HepG2 (cell line): Measurements from ENCODE around the gene ARHGAP45. TPM values are rescaled to one million over a fixed set of nuclear protein-coding genes. Genes with fewer than 3 reads are reported as not detected.

Source experiments
- ARNT2 ChIP-seq: sonication (generic); formaldehyde crosslinking; IDR thresholded peaks from 2 replicates; pipeline ENCODE4 v1.8.0; 2022; ENCODE audit warnings: mild to moderate bottlenecking, low read depth, missing genetic modification reagents, moderate library complexity
- CC2D1A ChIP-seq: sonication (generic); formaldehyde crosslinking; IDR thresholded peaks from 2 replicates; pipeline ENCODE4 v1.8.1; 2023; ENCODE audit warnings: mild to moderate bottlenecking, missing genetic modification reagents
- CENPX ChIP-seq: sonication (generic); formaldehyde crosslinking; IDR thresholded peaks from 2 replicates; pipeline ENCODE4 v1.9.0; 2021; ENCODE audit warnings: mild to moderate bottlenecking, missing genetic modification reagents, moderate library complexity
- CHCHD3 ChIP-seq: sonication (generic); formaldehyde crosslinking; IDR thresholded peaks from 2 replicates; pipeline ENCODE4 v1.8.0; 2022; ENCODE audit warnings: mild to moderate bottlenecking, missing genetic modification reagents, moderate library complexity
- GRHL1 ChIP-seq: sonication (generic); formaldehyde crosslinking; conservative IDR thresholded peaks from 2 replicates; pipeline ENCODE4 v1.8.0; 2022; ENCODE audit warnings: missing genetic modification reagents
- GZF1 ChIP-seq: sonication (generic); formaldehyde crosslinking; IDR thresholded peaks from 2 replicates; pipeline ENCODE4 v1.5.1; 2020; ENCODE audit warnings: mild to moderate bottlenecking, missing genetic modification reagents
- HOXA5 ChIP-seq: sonication (generic); formaldehyde crosslinking; IDR thresholded peaks from 2 replicates; pipeline ENCODE4 v1.4.0; 2020; ENCODE audit warnings: missing genetic modification reagents
- KMT2A ChIP-seq: sonication (generic); formaldehyde crosslinking; IDR thresholded peaks from 2 replicates; pipeline ENCODE4 v1.4.0; 2020; ENCODE audit warnings: missing genetic modification reagents
- LCORL ChIP-seq, 2 experiments: fragments of 450-650 bp in 1 of 2; sonication (generic) in 1 of 2; formaldehyde crosslinking in 1 of 2; IDR thresholded peaks; 2 replicates each; pipeline versions ENCODE4 v1.5.0 to v1.6.1; 2017 to 2020; ENCODE audit warnings: antibody characterized with exemption in 1 of 2, missing genetic modification reagents in 1 of 2
- MATR3 ChIP-seq: sonication (generic); formaldehyde crosslinking; IDR thresholded peaks from 2 replicates; pipeline ENCODE4 v1.4.0; 2020; ENCODE audit warnings: missing genetic modification reagents
- MBD4 ChIP-seq: IDR thresholded peaks from 2 replicates; pipeline ENCODE4 v1.6.1; 2012; ENCODE audit warnings: low read length, inconsistent platforms, borderline replicate concordance
- MLLT10 ChIP-seq: sonication (generic); formaldehyde crosslinking; IDR thresholded peaks from 2 replicates; pipeline ENCODE4 v1.4.0; 2020; ENCODE audit warnings: missing genetic modification reagents
- MTF2 ChIP-seq: sonication (generic); formaldehyde crosslinking; IDR thresholded peaks from 2 replicates; pipeline ENCODE4 v1.5.0; 2020; ENCODE audit warnings: missing genetic modification reagents, borderline replicate concordance
- NAIF1 ChIP-seq: sonication (generic); formaldehyde crosslinking; IDR thresholded peaks from 2 replicates; pipeline ENCODE4 v1.5.0; 2020; ENCODE audit warnings: mild to moderate bottlenecking, missing genetic modification reagents, borderline replicate concordance
- NBN ChIP-seq: fragments of 450-650 bp; conservative IDR thresholded peaks from 2 replicates; pipeline ENCODE4 v1.6.1; 2017
- PCBP1 ChIP-seq: fragments of 200-400 bp; formaldehyde crosslinking; IDR thresholded peaks from 2 replicates; pipeline ENCODE4 v1.6.1; 2017; ENCODE audit warnings: mild to moderate bottlenecking, low read depth, low read length, borderline replicate concordance
- SMAD9 ChIP-seq: sonication (generic); formaldehyde crosslinking; IDR thresholded peaks from 2 replicates; pipeline ENCODE4 v1.5.1; 2020; ENCODE audit warnings: mild to moderate bottlenecking, missing genetic modification reagents
- SP140L ChIP-seq: sonication (generic); formaldehyde crosslinking; IDR thresholded peaks from 2 replicates; pipeline ENCODE4 v1.4.0; 2020; ENCODE audit warnings: missing genetic modification reagents, borderline replicate concordance
- SUZ12 ChIP-seq: fragments of 150-350 bp; IDR thresholded peaks from 2 replicates; pipeline ENCODE4 v1.6.1; 2014; ENCODE audit warnings: low read depth, low read length
- ZKSCAN5 ChIP-seq: sonication (generic); formaldehyde crosslinking; IDR thresholded peaks from 2 replicates; pipeline ENCODE4 v1.5.1; 2020; ENCODE audit warnings: mild to moderate bottlenecking, missing genetic modification reagents
- ZNF589 ChIP-seq: sonication (generic); formaldehyde crosslinking; conservative IDR thresholded peaks from 2 replicates; pipeline ENCODE4 v1.8.0; 2022; ENCODE audit warnings: mild to moderate bottlenecking, moderate library complexity, missing genetic modification reagents
- ZSCAN29 ChIP-seq: sonication (generic); formaldehyde crosslinking; conservative IDR thresholded peaks from 2 replicates; pipeline ENCODE4 v1.4.0; 2020; ENCODE audit warnings: mild to moderate bottlenecking, missing genetic modification reagents
- polyA plus RNA-seq, 8 experiments: library from polyadenylated mRNA; depleted of rRNA in 3 of 8; stranded (reverse) in 7 of 8; unstranded in 1 of 8; fragments of >200 nt; fragmentation: Illumina TruSeq in 4 of 8; extraction: Trizol in 4 of 8; gene quantifications; 2 replicates each; pipeline versions ENCODE4 v1.2.1 to v1.2.3, GENCODE V29; 2011 to 2016; ENCODE audit warnings: low read depth in 4 of 8, missing spikeins in 1 of 8, mixed read lengths in 1 of 8; ENCODE audit not compliant: insufficient read depth in 1 of 8
- total RNA-seq, 5 experiments: library from RNA; depleted of rRNA; stranded (reverse); fragments of >200 nt; fragmentation: Illumina TruSeq; extraction: Trizol; gene quantifications; 2 replicates each; pipeline ENCODE4 v1.2.3, GENCODE V29; 2016; ENCODE audit warnings: low read depth in 1 of 5
- TF ChIP-seq, protein P1 (sequence below): sonication (generic); formaldehyde crosslinking; IDR thresholded peaks from 2 replicates; pipeline ENCODE4 v1.8.1; 2023; ENCODE audit warnings: mild to moderate bottlenecking, missing genetic modification reagents, borderline replicate concordance
- TF ChIP-seq, protein P2 (sequence below): sonication (generic); formaldehyde crosslinking; IDR thresholded peaks from 2 replicates; pipeline ENCODE4 v1.4.0; 2020; ENCODE audit warnings: missing genetic modification reagents
- TF ChIP-seq, protein P3 (sequence below): sonication (generic); formaldehyde crosslinking; IDR thresholded peaks from 2 replicates; pipeline ENCODE4 v1.5.1; 2020; ENCODE audit warnings: missing genetic modification reagents, mild to moderate bottlenecking, borderline replicate concordance
- TF ChIP-seq, protein P4 (sequence below): sonication (generic); formaldehyde crosslinking; IDR thresholded peaks from 2 replicates; pipeline ENCODE4 v1.4.0; 2020; ENCODE audit warnings: missing genetic modification reagents, low read depth, mild to moderate bottlenecking, borderline replicate concordance

The ARHGAP45 gene
- total and polyA plus RNA-seq, 2 of the 13 experiments (the other 11 are each of a cell fraction or from before 2014, with no cell fraction given), result 0.84 to 32.0 TPM

- no peak for TF ChIP-seq CC2D1A (CRISPR knock-in tag)
- TF ChIP-seq GRHL1 (CRISPR knock-in tag), result no peak
- no peak for TF ChIP-seq MBD4
- no peak for TF ChIP-seq CHCHD3 (CRISPR knock-in tag)
- no peak for TF ChIP-seq ZSCAN29
- no peak for TF ChIP-seq NBN
- no peak for TF ChIP-seq PCBP1
- no peak for TF ChIP-seq ZNF589 (CRISPR knock-in tag)
- no peak for TF ChIP-seq GZF1
- TF ChIP-seq SUZ12, result no peak
- TF ChIP-seq, protein P1, sequence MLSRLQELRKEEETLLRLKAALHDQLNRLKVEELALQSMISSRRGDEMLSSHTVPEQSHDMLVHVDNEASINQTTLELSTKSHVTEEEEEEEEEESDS (CRISPR knock-in tag), result 0 out of 2 replicates have a peak, but pooled peaks have one; percentile 62
- TF ChIP-seq, protein P2, sequence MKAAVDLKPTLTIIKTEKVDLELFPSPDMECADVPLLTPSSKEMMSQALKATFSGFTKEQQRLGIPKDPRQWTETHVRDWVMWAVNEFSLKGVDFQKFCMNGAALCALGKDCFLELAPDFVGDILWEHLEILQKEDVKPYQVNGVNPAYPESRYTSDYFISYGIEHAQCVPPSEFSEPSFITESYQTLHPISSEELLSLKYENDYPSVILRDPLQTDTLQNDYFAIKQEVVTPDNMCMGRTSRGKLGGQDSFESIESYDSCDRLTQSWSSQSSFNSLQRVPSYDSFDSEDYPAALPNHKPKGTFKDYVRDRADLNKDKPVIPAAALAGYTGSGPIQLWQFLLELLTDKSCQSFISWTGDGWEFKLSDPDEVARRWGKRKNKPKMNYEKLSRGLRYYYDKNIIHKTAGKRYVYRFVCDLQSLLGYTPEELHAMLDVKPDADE, result no peak
- TF ChIP-seq SP140L (CRISPR knock-in tag), result no peak
- peak; percentile 90 for TF ChIP-seq ARNT2 (CRISPR knock-in tag)
- no peak for TF ChIP-seq ZKSCAN5
- TF ChIP-seq, protein P3, sequence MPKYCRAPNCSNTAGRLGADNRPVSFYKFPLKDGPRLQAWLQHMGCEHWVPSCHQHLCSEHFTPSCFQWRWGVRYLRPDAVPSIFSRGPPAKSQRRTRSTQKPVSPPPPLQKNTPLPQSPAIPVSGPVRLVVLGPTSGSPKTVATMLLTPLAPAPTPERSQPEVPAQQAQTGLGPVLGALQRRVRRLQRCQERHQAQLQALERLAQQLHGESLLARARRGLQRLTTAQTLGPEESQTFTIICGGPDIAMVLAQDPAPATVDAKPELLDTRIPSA (CRISPR knock-in tag), result no peak
- no peak for TF ChIP-seq HOXA5 (CRISPR knock-in tag)
- no peak for TF ChIP-seq MATR3 (CRISPR knock-in tag)
- TF ChIP-seq, protein P4, sequence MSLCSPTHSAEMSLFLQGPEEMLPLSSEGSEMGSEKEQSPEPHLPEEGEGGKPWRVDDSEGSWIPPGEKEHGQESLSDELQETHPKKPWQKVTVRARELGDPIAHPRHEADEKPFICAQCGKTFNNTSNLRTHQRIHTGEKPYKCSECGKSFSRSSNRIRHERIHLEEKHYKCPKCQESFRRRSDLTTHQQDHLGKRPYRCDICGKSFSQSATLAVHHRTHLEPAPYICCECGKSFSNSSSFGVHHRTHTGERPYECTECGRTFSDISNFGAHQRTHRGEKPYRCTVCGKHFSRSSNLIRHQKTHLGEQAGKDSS, result peak; percentile 20; the same call in 1 of the 2 replicates
- TF ChIP-seq KMT2A (CRISPR knock-in tag), result 0 out of 2 replicates have a peak, but pooled peaks have one; percentile 32
- TF ChIP-seq MLLT10, result no peak
- no peak for TF ChIP-seq SMAD9 (CRISPR knock-in tag)
- no peak for TF ChIP-seq CENPX (CRISPR knock-in tag)
- no peak for TF ChIP-seq LCORL (IDR thresholded peaks at IDR 0.05)
- no peak for TF ChIP-seq LCORL (CRISPR knock-in tag; IDR thresholded peaks at IDR 0.05)
- no peak for TF ChIP-seq NAIF1 (CRISPR knock-in tag)
- no peak for TF ChIP-seq MTF2
Measured at GRCh38 chr19:1103708-1104310, 36.8 kb downstream of the ARHGAP45 start, which contains the start of gene GPX4 (continued).
